Left kidney (tissue), 2 donors: ENCODE results near the gene MRPS23. TPM values are rescaled to one million over a fixed set of nuclear protein-coding genes. Genes with fewer than 3 reads are reported as not detected.

Experiments
- DNase-seq: peaks from one replicate; pipeline ENCODE4 v3.0.0-alpha.2; 2013
- polyA plus RNA-seq: library from polyadenylated mRNA; unstranded; fragments of 120-200 nt; gene quantifications from one replicate; pipeline ENCODE4 v1.2.1, GENCODE V29; 2013; ENCODE audit not compliant: insufficient read length

Gene MRPS23
- polyA plus RNA-seq, 1 donor = 57.0 TPM

DNA sequence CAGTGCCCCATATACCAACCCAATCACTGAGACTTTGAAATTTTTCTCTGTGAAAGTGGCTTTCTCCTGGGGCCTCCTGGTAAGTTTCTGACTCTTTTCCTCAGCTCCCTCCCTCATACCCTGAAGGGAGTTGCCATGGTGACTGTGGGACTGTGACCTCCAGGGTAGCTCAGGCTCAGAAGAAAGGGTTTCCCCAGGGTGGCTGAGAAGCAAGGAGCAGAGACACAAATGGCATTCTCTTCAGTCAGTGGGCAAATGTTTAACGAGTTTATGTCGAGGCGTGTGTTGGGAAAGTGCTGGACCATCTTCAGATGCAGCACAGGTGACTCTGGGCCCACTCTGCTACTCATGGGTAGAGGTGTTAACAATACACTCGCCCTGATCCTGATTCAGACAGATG lies 46.8 kb downstream of the MRPS23 start:
- no peak for DNase-seq

DNA sequence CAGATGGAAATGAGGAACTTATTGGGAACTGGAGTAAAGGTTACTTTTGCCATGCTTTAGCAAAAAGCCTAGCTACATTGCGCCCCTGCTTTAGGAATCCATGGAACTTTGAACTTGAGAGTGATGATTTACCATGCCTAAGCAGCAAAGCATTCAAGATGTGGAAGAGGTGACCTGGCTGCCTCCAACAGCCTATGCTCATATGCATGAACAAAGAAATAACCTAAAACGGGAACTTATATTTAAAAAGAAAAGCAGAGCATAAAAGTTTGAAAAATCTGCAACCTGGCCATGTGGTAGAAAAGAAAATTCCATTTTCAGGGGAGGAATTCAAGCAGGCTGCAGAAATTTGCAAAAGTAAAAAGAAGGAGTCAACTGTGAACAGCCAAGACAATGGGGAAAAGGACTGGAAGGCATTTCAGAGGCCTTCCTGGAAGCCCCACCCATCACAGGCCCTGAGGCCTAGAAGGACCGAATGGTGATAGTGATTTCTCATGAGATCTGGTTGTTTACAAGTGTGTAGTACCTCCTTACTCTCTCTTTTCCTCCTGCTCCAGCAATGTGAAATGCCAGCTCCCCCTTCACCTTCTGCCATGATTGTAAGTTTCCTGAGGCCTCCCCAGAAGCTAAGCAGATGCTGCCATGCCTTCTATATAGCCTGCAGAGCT lies 48.7 kb downstream of the MRPS23 start:
- DNase-seq = no peak

DNA sequence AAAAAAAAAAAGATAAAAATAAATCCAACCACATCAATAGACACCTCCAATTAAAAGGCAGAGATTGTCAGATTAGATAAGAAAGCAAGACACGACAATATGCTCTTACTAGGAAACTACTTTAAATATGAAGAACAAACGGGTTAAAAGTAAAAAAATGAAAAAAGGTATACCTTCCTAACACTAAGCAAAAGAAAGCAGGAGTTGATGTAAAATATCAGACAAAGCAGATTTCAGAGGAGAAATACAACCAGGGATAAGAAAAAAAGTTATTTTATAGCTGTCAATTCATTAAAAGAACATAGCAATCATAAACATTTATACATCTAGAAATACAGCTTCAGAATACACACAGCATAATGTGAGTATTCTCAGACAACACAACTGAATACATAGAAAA lies 55.0 kb downstream of the MRPS23 start:
- DNase-seq = no peak

DNA sequence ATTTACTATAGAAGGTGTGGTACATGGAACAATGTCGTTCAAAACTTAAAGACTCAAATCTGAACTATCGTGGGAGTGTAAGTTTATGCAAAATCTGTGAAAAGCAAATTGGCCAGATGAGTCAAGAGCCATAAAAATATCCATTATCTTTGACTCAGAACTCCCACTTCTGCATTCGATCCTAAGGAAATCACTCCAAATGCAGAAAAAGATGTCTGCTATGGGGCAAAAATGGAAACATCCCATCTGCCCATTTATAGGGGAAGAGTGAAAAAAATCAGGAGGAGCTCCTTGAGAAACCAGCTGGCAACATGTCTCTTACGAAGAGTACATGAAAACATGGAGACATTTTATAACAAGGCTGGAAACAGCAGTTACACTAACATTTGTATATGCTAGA lies 61.1 kb downstream of the MRPS23 start:
- DNase-seq = no peak

DNA sequence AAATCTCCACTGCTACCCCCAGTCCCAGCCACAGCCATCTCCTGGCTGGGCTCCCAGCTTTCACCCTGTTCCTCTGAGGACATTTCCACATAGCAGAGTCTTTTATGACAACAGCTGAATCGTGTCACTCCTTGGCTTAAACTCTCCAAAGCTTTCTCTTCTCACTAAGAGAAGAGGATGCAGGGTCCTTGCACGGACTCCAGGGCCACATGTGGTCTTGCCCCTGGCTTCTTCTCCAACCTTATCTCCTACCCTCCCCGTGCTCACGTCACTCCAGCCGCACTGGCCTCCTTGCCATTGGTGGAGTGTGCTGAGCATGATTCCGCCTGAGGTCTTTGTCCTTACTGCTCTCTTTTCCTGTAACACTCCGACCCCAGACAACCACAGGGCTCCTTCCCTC lies 64.8 kb downstream of the MRPS23 start:
- DNase-seq = peak; percentile 62

Other genes with a start within 250 kb of the MRPS23 start
- gene CCDC182, start 104.7 kb downstream of the MRPS23 start, polyA plus RNA-seq = not detected
- gene CUEDC1, start 105.4 kb upstream of the MRPS23 start, polyA plus RNA-seq = 42.2 TPM
- gene VEZF1, start 138.2 kb upstream of the MRPS23 start, polyA plus RNA-seq = 115 TPM
- gene SRSF1, start 157.2 kb upstream of the MRPS23 start, polyA plus RNA-seq = 451 TPM
- 85.5 TPM for gene DYNLL2, start 233.4 kb upstream of the MRPS23 start, polyA plus RNA-seq